NK-92 treated with Interleukin-12 subunit alpha and Interleukin-12 subunit beta, amount 100 ng/mL, for 24 hours (cell line): ENCODE measurements around the gene OXER1.

Source experiments
- DNase-seq: peaks from one replicate; lab custom pipeline; 2025; lab: John Stamatoyannopoulos, UW

The OXER1 gene

DNA sequence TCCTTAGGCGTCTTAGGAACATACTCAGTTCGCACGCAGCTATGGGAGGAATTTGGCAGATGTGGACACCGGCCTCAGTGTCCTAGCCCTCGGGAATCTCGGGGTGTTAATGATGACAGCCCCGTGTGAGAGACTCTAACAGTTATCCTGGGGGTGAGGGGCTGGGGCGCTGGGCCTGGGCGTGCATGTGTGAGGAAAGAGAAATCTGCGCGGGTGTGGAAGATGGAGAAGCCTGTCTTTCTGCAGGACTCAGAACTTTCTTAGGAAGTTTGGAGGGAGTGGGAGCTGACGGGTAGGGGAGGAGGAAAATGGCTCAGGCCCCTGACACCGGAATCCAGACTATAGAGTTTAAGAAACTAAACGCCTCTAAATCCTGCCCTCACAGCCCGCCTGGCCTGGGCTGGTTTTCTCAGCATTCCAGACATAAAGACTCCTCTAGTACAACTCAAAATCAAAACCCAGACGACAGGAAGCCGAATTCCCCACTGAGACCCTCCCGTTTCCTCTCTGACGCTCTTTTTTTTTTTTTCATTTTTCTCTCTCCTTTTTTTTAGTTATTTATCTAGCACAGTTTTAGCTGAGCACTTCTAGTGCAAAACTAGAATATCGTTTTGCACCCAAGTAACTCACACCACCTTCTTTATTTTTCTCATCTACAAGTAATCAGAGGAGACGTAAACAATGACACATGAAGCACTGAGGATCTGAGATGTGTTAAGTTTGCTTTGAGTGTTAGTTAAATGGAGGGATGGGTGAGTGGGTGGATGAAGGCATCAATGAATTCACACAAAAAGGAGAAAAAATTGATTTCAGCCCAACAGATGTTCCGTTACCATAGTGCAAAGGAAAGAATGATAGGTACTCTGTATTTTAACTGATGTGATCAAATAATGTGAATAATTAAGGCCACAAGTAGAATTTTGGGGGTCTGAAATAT, 29.7 kb upstream of the OXER1 start:
- no peak for DNase-seq

DNA sequence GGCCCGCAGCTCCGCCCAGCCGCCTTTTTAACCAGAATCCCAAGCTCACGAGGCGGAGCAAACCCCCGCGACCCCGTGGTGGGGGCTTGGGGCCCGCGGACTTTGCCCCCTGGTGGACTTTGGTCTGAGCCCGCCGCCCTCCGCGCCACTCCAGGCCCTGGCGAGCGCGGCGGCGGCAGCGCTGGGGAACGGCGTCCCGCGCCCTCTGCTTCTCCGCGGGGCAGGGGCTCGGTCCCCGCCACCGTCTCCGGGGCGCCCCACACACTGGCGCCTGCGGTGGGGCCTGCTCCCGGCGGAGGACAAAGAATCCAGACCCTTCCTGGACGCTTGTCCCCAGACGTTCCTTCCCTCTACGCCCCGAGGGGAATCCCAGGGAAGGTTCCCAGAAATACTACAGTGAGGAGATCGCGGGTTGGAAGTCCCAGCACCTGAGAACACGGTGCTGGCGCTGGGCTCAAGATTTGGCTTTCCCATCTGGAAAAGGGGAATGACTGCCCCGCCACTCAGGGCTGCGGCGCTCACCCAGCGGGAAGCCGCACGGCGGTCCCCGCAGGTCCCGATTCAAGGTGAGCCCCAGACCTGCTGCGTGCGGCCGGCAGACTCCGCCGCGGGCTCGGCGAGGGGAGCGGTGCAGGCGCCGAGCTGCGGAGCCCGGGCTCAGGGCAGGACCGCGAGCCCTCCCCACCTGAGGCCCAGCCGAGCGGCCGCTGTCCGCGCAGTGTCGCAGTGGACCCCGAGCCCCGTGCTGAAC, 28.8 kb upstream of the OXER1 start, which contains the start of gene HAAO:
Gene HAAO, minus strand, starts transcription at position 1 of the 751 bp plus-strand sequence. CDS start 47 bp downstream, outside the sequence.
- DNase-seq, result no peak

DNA sequence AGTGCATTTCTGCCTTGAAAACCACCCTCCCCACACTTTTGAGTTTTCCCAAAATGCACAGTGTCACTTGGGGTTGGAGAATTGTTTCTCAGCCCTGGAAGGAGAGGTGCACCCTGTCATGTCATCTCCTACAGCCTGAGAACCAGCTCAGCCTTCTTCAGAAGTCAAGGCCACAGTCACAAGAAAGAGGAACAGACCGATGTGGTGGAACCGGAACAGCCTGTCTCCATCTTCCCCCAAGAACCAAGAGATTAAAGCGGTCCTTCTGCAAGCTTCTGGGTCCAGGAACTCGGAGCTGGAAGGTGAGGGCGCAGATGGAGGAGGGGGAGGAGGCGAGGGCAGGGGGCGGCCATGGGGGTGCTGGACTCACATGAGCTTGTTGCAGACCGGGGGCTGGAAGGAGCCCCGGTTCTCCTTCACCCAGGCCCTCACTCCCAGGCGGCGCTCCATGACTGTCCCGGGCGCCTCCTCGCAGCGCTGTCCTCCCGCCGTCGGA, 28.2 kb upstream of the OXER1 start:
- DNase-seq, result no peak

DNA sequence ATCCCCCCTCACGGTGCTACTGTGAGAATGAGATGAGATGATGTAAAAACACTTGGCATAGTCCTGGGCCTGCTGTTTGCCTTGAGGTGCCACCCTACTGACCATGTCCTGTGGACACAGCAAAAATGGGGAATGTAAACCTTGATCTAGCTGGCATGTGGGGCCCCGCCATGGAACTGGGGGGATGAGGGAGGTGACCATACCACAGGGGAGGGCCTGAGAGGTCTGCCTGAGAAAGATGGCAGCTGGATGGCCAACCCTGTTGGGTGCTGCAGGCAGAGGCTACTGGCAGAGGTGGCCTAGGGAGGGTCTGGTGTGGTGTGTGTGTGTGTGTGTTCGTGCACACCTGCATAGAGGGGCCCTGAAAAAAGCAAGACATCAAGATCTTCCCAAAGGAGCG, 27.7 kb upstream of the OXER1 start:
- DNase-seq, result no peak

DNA sequence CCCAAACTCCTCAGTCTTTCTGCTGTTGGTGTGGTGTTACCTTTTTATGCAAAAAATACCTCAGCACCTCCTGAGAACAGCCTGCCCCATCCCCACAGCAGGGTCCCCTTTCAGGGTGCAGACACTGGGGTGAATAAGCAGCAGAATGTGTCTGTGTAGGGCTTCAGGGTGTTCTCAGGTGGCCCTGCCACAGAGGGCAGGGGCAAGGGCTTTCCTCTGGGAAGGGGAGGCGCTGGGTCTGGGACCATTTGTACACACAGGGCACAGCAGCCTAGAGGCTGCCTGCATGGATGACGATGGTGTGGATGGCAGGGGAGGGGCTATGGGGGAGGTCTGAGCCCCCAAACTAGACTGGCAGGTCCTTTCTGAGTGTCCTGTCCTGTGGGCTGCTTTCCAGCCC, 25.8 kb upstream of the OXER1 start:
- DNase-seq, result no peak

DNA sequence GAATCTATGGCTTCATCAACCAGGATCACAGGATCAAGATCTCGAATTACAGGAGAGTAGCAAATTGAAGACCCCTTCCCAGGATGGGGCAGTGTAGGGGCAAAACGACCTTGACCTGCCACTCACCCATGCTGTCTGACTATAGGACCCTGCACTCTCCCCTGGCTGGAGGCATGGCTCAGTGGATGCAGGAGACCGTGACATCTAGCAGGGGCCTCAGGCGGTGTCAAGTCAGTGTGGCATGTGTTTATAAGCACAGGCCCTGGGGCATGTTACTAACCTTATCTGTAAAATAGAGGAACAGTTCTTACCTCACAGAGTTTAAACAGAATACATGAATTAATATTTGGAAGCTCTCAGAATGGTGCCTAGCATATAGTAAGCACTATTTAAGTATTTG, 24.9 kb upstream of the OXER1 start:
- DNase-seq, result no peak

DNA sequence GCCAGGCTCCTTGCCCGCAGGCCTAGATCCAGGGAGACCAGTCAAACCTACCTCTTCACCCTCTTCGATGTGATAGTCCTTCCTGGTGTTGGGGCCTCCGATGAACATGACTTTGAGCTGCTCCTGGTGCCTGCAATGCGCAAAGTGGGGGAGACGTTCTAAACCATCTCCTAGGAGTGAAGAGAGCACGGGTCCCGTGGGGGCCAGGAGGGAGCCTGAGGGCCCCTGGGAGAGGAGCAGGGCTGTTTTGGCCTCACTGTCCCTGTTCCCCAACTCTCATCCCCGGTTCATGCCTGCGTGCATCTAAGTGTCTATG, 24.5 kb upstream of the OXER1 start:
- no peak for DNase-seq

DNA sequence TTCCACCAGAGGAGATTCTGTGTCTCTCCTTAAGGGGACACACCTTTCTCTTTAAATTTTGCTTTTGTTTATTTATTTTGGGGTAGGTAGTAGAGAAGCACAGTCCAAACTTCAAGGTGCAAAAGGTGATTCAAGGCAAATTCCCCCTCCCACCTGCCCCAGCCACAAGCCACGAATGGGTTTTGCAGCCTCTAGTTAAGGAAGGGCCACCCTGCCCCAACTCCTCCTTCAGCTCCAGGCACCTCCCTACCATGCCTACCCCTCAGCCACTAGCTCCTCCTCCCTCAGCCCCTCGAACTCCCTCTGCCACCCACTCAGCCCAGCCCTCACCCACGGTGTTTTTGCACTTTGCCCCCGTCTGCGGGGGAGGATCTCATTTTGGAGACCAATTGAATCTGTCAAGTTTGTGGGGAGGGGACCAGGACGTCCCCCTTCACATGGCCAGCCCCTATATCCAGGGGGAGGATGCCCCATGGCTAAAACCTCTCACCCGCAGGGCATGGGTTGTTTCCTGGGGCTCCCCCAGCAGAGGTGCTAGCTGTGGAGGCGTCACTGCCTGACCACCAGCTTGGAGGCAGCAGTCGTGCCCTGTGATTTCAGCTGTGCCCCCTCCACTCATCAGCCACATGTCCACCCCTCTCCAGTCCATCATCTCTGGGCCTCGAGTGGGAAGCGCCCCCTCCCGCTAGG, 24.0 kb upstream of the OXER1 start:
- DNase-seq, result no peak

DNA sequence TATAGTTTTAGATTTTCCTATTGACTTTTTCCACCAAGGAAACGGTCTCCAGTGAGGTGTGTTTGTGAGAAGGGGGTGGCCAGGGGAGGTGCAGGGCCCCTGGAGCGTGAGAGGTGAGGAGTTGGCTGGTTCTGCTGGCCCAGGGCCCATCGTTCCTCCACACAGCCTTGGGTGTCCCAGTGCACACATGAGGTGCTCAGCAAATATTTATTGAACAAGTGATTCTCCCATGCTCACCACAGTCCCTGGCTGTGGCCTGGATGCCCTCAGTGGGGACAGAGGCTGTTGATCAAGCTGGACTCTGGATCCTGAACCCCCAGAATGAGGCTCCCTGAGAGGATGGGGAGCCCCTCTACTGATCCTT, 23.5 kb upstream of the OXER1 start:
- DNase-seq, result no peak

DNA sequence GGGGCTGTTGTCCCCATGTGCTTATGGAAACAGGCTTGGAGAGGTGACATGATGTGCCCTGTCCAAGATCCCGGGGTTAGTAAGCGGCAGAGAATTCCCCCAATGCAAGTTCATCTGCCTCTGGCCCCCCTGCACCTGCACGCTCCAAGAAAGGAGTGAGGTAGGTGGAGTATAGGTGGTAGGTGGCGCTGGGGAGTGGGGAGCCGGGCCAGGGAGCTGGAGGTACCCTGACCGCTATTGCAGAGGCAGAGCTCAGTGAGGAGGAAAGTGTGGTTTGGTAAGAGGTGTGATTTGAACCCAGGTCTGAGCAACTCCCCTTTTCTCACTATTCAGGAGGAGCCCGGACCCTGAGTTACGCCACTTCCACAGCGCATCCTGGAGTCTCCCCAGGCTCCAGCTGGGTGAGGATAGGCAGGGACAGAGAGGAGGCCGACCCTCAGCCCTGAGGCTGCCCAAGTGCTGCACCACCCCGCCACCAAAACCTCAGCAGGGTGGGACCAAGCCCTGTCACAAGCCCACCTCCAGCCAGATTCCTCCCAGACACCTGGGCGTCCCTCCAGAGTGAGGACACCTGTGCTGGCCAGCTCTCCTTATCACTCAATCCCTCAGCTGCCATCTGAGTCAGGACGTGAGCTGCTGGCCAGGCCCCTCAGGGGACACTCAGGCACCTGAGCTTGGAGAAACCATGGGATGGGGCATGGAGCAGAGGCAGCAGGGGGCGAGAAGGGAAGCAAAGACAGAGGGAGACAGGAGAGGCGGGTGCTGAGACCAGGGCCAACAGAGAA, 22.8 kb upstream of the OXER1 start:
- DNase-seq, result no peak

DNA sequence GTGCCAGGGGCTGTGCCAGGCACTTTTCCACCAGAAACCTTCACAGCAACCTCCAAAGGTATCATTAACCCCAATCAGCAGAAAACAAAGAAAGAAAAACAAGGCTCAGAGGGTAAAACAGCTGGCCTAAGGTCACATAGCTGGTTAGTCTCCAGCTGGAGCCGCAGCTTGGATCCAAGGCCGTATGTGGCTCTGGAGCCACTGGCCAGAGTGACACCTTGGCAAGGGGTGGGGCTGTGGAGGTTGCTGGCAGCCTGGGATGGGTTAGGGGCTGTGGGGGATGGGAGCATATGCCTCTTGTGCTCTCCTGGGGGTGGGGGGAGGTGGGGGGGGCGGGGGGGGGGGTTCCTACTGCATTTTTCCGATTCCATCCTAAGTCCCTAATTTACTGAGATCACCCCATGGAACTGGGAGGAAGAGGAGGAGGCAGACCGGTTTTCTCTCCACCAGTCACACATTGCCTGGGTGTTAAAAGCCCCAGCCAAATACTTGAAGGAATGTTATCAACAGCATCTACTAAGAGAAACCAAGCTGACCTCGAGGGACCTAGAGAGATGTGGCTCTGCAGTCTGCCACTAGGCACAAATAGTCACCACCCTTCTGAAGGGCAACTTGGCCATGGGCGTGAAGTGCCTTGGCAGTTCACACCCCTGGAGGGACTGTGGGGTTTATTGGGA, 20.4 kb upstream of the OXER1 start:
- DNase-seq, result no peak

DNA sequence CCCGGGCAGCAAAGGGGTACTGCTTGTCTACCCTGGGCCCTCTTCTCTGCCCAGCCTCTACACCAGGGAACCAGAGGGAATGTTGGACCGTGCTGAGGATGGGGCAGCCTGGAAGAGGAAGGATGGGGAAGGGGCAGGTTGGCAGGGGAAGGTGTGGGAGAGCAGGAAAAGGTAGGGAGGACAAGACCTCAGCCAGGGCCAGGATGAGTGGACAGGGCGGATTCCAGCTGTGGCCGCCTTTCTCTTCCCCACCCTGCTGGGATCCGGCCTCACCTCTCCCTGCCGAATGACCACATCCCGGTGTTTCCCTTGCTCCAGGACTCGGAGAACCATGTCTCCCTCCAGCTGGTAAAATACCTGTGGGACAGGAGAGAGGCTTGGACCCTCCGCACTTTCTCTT, 19.6 kb upstream of the OXER1 start:
- DNase-seq, result no peak

DNA sequence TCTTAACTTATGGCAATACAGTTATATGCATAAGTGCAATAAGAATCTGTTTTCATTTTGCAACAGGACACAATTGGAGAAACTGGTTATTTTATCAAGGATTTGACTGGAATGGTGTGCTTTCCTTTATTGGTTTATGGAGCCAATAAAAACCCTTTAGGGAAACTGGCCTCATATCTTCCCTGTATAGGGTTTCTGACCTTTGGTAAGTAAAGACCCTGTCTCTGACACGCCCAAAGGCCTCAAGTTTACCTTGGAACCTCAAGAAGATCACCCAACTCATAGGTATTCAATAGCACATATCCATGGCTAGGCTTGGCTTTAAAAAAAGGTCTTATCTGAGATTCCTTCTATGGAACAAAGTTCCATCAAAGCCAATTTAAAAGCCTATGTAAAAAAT, 17.2 kb upstream of the OXER1 start:
- DNase-seq, result no peak

DNA sequence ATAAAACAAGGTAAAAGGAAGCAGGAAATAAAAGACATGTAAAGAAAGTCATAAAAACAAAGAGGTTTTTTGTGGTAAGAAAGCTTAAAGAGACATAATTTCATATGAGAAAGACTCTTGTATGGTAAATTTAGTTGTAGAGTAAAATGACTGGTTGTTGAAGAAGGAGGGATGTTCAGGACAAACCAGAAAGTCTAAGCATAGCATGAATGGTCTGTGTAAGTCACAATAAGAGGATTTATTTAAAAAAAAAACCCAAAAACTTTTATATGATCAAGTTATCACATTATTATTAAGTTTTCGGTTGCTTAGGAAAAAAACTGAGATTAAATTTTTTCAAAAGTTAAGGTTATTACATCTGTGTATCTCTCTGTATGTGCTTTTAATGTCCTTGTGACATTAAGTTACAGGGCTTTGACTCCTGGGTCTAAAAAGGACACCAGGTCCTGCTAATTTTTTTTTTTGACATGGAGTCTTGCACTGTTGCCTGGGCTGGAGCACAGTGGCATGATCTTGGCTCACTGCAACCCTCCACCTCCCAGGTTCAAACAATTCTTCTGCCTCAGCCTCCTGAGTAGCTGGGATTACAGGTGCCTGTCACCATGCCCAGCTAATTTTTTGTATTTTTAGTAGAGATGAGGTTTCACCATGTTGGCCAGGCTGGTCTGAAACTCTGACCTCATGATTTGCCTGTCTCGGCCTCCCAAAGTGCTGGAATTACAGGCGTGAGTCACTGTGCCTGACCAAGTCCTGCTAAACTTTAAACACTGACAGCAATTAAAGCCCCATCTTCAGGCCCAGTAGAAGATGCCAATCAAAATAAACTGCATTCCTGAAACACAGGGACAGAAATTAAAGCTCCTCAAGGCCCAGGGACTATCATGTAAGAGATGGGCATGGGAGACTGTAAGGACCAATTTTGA, 14.2 kb upstream of the OXER1 start:
- DNase-seq, result no peak

DNA sequence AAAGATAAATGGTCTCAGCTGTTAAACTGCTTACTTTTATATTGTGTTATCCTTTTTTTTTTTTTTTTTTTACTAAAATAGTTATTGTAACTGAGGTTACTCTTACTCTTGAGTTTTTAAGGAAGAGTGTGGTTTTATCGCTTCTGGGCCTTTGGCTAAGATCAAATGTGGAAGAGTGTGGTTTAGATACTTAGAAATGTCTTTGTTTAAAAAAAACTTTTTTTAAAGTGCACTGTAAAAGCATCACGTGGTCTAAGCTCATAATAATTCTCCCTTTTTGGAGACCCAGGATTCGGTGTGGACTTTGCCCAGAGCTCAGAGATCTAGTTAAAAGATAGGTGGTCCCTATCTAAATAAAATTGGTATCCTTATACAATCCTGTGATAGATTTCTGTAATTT, 11.9 kb upstream of the OXER1 start:
- DNase-seq, result no peak

DNA sequence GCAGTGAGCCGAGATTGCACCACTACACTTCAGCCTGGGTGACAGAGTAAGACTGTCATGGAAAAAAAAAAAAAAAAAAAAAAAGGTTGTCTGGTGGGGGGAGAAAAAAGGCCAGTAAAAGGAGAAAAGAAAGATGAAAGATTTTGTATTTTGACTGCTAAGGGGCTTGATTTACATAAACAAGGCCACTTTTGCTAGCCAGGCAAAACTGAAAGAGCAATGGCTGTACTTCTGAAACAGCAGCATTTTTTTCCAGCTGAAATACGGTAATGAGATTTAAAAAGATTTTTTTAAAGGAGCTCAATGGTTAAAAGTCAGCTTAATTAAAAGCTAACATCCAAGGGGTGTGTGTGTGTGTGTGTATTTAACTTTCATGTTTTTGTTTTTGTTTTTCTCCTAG, 11.3 kb upstream of the OXER1 start:
- DNase-seq, result no peak

DNA sequence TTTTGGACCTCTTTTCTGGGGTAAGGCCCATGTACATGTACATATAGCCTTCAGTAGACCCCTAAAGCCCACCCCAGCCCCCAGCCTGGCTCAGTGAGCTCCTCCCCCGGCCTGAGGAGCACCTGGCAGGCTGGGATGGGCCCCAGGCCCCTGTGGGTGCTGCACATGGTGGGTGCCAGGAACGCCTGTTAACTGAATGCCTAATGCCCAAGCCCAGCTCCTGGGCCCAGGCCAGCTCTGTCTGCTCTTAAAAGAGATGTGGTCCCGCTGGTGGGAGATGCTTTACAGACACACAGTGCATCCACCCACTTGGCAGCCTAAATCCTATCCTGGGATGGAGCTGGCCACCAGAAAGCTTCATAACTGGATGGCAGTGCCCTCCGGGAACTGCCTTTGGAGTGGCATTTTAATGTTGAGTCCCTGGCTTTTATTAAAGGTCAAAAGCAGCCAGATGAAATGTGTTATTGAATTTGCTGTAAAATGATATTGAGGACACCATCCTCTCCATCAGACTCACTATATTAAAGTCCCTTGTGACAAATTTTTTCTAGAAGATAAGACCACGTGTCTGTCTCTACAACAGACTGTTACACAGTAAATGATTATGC, 7.7 kb upstream of the OXER1 start:
- no peak for DNase-seq

DNA sequence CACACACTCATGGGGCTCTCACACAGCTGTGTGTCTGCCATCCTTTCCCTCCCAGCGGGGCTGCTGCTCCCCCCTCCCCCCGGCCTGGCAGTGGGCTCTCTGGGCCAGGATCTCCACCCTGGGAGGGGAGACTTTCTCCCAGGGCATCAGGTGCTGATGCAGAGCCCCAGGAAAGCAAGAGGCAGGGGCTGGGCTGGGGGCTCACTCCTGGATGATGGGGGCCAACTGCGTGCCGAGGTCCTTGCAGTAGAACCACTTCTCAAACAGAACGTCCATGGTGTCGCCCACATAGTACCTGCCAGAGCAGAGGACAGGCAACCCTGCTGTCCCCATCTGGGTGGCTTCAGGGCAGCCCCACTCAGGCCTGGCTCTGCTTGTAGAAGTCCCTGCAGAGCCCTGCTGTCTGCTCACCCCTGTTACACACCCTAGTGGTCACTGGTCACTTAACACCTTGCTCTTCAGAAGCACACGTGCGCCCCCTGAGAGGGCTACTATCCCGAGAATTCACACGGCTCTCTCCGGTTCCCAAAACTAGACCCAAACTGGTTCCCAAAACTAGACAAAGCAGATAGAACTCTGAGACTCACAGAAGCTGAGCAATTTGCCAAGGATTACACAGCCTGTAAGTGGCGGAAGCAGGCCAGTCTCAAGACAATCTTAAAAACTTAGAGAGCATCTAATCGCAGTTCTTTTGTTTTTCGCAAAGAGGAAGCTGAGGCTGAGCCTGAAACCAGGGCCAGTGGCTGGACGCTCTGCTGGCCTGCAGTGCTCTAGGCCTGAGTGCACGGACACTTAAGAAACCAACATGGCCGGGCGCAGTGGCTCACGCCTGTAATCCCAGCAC, 6.6 kb upstream of the OXER1 start:
- DNase-seq, result no peak
